Activated CD4-positive, alpha-beta T cell treated with anti-CD3 and anti-CD28 coated beads for 48 hours (primary cell): ENCODE data around the gene ITPKB.
"Not testable (repeated sequence)": the region's sequence is repeated elsewhere in the genome, so short reads cannot be mapped to it uniquely, and the experiment has no call there.

ENCODE experiments used
- DNase-seq: peaks from one replicate; pipeline ENCODE4 v3.0.0-alpha.2; 2020

Gene ITPKB

GRCh38 chr1:226649244-226649643 is 89.8 kb downstream of the ITPKB start:
- DNase-seq, result no peak

- DNase-seq, result no peak
Measured at GRCh38 chr1:226648421-226648820, 90.7 kb downstream of the ITPKB start.

DNA sequence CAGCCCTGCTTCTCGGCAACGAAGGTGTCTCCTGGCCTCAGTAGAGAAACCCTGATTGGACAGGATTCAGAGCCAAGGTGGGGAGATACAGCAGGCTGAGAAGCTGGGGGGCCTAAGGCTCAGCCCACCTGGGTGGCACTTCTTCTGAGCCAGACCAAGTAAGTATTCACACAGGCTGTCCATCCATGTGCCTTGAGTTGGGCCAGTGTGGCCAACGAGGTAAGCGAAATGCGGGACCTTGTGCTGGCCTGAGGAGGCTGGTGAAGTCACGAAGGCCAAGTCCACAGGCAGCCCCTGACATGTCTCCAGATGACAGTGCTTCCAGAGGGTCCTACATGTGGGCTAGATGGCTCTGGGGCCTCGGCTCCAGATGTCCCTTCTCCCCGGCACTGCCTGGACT is 91.4 kb downstream of the ITPKB start:
- DNase-seq, result no peak

DNA sequence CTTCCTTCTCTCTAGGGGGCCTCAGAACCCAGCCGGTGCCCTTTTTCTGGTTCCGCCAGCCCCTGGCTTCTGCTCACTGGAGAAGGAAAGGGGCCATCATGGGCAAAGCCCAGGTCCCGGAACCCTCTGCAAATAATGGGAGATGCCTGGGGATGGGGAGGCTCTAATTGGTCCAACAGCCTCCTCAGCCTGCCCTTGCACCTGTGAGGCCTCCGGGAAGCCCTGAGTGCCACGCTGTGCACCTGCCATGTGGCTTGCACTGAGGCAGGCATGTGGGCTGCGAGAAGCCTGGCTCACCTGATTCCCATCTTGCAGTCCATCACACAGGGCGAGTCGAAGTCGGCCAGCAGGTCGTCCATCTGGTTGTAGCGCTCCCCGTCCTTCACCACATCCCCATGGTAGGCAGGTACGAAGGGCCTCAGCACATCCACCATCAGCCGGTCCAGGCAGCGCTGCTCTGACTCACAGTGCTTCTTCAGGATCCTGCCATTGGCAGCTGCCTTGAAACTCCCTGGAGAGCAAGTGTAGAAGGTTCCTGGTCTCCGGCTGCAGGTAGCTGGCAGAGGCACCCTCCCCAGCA is 92.1 kb downstream of the ITPKB start:
- DNase-seq, result no peak

- no peak for DNase-seq
Measured at GRCh38 chr1:226646026-226646869, 92.8 kb downstream of the ITPKB start.

DNA sequence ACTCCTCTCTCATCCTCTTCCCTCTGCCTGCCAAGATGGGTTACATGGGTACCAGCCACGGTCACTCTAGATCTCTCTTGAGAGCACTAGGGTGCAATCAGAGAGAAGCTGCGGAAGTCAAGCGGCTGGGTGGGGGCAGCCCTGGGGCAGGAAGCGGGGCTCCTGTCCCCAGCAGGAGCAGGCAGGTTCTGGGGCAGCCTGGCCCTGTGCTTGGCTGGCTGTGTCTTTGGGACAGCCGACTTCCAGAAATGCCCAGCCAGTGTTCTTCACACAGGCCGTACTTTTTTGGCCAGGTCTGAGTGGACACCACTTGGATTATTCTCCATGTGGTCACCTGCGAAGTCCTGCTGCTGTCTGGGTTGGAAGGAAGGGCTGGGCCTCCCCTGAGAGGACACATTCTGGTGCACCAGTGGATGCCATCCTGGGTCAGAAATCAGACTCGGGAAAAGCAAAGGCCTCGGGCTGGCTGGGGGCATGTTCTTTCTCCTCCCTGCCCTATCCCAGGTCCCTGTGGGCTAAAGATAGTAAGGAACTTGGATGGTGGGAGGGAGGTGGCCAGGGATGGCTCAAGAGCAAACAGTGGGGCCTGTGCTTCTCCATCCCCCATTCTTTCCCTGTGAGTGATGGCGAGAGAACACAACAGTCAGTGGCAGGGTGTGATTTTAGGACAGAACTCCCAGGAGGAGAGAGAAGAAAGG is 93.7 kb downstream of the ITPKB start:
- DNase-seq, result no peak

GRCh38 chr1:226644541-226645176 is 94.4 kb downstream of the ITPKB start:
- DNase-seq, result peak; percentile 44

- peak; percentile 62 for DNase-seq
Measured at GRCh38 chr1:226643611-226644540, 95.2 kb downstream of the ITPKB start.

- peak; percentile 80 for DNase-seq
Measured at GRCh38 chr1:226643177-226643576, 95.9 kb downstream of the ITPKB start.

DNA sequence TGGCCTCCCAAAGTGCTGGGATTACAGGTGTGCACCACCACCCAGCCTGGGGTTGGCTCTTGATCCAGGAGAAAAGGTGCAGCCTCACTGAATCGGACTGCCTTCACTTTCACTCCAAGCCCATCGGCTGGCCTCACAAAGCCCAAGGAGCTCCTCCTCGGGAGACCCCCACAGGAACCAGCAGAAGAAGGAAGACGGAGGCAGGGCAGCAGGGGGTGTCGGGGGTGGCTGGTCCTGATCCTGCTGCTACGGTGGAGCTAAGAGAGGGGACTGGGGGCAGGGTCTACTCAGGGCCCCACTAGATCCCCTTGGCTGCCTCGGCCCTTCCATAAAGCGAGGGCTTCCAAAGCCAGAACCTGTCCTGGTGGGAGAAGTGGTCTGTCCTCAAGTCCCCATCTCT is 96.7 kb downstream of the ITPKB start:
- no peak for DNase-seq

DNA sequence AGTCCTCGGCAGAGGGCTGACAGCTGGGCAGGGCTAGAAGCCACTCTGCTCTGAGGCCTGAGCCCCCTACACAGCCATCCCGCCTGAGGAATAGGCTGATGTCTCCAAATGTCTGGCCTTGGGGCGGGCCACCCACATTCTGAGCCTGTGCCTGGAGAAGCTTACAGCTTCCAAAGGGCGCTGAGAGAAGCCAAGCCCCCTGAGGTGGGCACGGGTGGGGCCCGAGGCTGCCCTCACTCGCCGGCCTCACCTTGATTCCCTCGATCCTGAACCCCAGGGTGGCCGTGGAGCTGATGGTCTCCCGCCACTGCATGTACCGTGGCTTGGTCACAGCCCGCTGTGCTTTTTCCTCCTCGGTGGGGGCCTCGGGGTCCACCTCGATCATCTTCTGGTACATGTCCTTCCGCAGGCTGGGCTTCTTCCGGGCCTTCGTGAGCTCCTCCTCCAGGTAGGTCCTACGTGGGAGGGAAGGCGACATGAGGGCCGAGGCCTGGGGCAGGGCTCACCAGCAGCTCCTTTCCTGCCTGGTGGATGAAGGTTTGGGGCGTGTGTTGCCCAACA is 97.3 kb downstream of the ITPKB start:
- DNase-seq, result no peak

DNA sequence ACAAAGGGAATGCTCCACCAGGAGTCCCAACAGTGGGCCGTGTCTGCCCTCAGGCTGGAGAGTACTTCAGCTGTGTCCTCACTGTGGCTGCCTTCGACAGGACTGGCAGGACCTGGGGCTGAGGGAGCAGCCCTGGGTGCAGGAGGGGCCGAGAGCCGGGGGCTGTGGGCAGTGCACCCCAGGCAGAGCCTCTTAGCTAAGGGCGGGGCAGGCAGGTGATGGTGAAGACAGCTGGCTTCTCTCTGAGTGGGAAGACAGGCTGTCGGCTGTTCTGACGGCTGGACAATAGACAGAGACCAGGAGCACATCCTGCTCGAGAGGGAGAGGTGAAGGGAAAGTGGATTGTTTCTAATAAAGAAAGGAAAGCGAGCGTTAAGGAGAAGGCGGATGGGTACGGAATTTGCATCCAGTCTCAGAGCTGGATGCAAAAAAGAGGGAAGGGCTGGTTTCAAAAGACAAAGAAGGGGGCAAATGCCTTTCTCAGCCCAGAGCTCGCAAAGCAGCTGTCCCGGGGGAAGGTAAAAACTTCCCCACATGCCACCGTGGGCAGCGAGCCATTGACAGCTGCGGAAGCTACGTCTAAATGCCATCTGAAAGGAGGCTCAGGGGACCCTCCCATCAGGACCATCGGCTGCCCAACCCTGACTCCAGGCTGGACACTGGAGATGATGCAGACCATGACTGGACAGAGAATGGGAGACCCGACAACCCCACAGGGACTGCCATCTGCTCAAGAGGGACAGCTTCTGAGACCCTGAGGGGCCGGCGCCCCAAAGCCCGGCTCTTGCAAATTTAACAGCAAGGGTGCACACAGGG is 98.6 kb downstream of the ITPKB start:
- no peak for DNase-seq

- DNase-seq, result no peak
Measured at GRCh38 chr1:226639631-226640061, 99.4 kb downstream of the ITPKB start.

GRCh38 chr1:226639206-226639605 is 99.9 kb downstream of the ITPKB start:
- DNase-seq, result not testable (repeated sequence)

DNA sequence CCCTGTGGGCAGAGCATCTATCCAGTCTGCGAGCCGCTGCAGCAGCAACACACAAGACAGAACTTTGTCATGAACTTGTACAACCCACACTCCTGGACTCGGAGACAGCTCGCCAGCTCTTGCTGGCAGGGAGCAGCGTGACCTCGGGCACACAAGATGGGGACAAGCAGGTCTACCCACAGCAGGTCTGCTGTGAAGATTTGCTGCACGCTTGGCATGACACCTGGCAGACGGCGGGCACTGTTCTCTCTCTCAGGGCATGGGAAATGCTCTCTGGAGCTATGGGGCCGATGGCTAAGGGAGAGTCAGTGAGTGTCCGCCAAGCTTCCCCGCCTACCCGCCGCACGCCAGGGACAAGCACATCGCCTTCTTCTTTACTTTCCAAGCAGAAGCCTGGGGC is 100.5 kb downstream of the ITPKB start:
- no peak for DNase-seq

GRCh38 chr1:226638001-226638601 is 101.0 kb downstream of the ITPKB start:
- DNase-seq, result no peak

GRCh38 chr1:226637147-226637935 is 101.7 kb downstream of the ITPKB start:
- DNase-seq, result peak; percentile 3

DNA sequence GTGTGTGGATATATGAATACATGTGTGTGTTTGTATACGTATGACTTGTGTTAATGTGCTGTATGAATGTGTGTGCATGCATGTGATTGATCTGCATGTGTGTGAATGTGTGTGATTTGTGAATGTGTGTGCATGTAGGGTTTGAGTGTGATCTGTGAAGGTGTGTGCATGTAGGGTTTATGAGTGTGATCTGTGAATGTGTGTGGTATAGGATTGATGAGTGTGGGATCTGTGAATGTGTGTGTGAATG is 102.3 kb downstream of the ITPKB start:
- no peak for DNase-seq

DNA sequence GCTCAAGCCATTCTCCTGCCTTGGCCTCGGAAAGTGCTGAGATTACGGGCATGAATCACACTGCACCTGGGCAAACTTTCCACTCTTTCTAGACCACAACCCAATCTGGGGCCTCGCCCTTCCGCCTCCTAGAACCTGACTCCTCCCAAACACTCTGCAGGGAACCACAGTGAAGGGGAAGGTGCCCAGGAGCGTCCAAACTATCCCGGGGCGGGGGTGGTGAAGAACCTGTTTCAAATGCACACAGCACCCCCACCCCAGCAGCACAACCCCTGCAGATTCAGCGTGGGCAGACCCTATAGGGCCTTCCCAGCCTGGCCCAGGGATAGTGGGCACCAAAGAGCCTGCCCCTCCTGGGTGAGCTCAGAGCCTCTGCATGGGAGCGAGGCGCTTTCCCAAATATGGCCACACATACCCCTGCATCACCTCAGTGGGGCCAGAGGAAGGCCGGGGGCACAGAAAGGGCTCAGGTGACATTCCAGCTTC is 103.6 kb downstream of the ITPKB start:
- DNase-seq, result peak; percentile 70
